Erythroblast (primary cell): ENCODE data around the gene TEKT5.

ENCODE experiments used
- GATA1 ChIP-seq: IDR thresholded peaks from 2 replicates; pipeline ENCODE4 v1.6.1; 2011; ENCODE audit warnings: low read depth, mild to moderate bottlenecking, control low read depth, low read length, moderate library complexity
- POLR2A ChIP-seq: IDR thresholded peaks from 2 replicates; pipeline ENCODE4 v1.6.1; 2011; ENCODE audit warnings: mild to moderate bottlenecking, low read length

GRCh38 chr16:10598157-10598556, 96.6 kb downstream of the TEKT5 start:
- no peak for TF ChIP-seq POLR2A
- no peak for TF ChIP-seq GATA1
